Muscle layer of colon (tissue), 2 donors: ENCODE data around the gene MYL2.

Source experiments
- H3K27ac ChIP-seq: one replicate; pipeline ENCODE4 v1.7.0; 2013; ENCODE audit warnings: low read depth, mild to moderate bottlenecking, low read length, moderate library complexity
- H3K27me3 ChIP-seq, 2 donors: one replicate each; pipeline ENCODE4 v1.7.0; 2013; ENCODE audit warnings: low read length in 2 of 2, mild to moderate bottlenecking in 2 of 2; ENCODE audit not compliant: insufficient read depth in 2 of 2, control insufficient read depth in 1 of 2
- H3K36me3 ChIP-seq: one replicate; pipeline ENCODE4 v1.7.0; 2013; ENCODE audit warnings: mild to moderate bottlenecking, low read length; ENCODE audit not compliant: insufficient read depth
- H3K4me1 ChIP-seq: one replicate; pipeline ENCODE4 v1.7.0; 2013; ENCODE audit warnings: mild to moderate bottlenecking, low read length; ENCODE audit not compliant: insufficient read depth
- H3K4me3 ChIP-seq, 2 donors: one replicate each; pipeline ENCODE4 v1.7.0; 2013; ENCODE audit warnings: low read length in 2 of 2, low read depth in 1 of 2, mild to moderate bottlenecking in 1 of 2, moderate library complexity in 1 of 2
- H3K9ac ChIP-seq: one replicate; pipeline ENCODE4 v1.7.0; 2013; ENCODE audit warnings: low read length
- H3K9me3 ChIP-seq: one replicate; pipeline ENCODE4 v1.7.0; 2013; ENCODE audit warnings: mild to moderate bottlenecking, low read length
- donor health status: abdominal sarcoma.
- donor health status: Adenocarcinoma of cecum.

The MYL2 gene

DNA sequence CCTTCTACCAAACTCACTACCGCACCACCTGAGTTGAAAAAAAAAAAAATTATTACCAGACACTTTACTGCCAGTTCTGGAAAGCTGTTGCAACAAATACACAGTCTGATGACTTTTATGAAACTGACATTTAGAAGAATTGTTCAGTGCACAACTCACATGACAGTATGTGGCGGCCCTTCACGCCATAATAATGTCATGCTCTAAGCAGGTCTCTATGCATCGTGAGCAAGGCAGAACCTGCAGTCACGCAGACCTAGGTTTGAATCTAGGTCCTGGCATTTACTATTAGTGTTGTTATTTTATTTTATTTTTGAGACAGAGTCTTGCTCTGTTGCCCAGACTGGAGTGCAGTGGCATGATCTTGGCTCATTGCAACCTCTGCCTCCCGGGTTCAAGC is 8.1 kb downstream of the MYL2 start:
- Histone ChIP-seq H3K9ac (no peak overlapping the region), H3K36me3 (no peaks in the 10 kb centered on the region), H3K4me1 (no peaks in the 10 kb centered on the region), H3K4me3 (no peak overlapping the region), H3K9me3 (no peaks in the 10 kb centered on the region), H3K27me3 (no peaks in the 10 kb centered on the region), H3K27ac (no peak overlapping the region)

DNA sequence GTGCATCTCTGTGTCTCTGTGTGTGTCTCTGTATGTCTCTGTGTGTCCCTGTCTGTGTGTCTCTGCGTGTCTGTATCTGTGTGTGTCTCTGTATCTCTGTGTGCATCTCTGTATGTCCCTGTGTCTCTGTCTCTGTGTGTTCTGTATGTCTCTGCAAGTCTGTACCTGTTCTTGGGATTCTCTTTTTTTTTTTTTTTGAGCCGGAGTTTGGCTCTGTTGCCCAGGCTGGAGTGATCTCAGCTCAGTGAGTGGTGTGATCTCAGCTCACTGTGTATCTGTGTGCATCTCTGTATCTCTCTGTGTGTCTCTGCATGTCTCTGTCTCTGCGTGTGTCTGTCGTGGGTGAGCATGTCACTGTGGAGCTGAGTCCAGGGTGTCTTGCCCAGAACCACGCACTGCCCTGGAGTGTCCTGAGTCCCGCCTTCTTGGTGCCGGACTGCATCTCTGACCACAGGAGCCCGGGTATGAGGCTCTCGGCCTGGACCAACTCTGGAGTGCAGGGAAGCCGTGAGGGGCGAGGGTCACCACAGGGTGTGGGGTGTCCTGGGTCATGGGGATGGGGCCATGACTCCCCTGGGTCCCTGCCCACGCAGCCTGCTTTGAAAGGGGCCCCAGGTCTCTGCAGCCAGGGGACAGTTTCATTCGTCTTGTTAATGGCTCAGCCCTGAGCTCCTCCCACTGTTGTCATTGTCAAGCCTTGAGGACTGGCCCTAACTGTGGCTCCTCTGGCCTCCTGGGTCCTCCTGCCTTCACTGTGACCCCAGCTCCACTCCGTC is 11.8 kb downstream of the MYL2 start:
- H3K4me1 ChIP-seq: no peaks in the 10 kb centered on the region
- no peaks in the 10 kb centered on the region for H3K9me3 ChIP-seq
- H3K27me3 ChIP-seq: no peaks in the 10 kb centered on the region
- H3K27ac ChIP-seq: no peak overlapping the region
- no peaks in the 10 kb centered on the region for H3K36me3 ChIP-seq
- no peak overlapping the region for H3K9ac ChIP-seq
- no peak overlapping the region for H3K4me3 ChIP-seq

- Histone ChIP-seq H3K27me3 (no peaks in the 10 kb centered on the region), H3K27ac (no peak overlapping the region), H3K36me3 (no peaks in the 10 kb centered on the region), H3K9ac (no peak overlapping the region), H3K9me3 (no peaks in the 10 kb centered on the region), H3K4me3 (no peak overlapping the region), H3K4me1 (no peaks in the 10 kb centered on the region)
Observed at GRCh38 chr12:110907583-110907982, 12.8 kb downstream of the MYL2 start.

- Histone ChIP-seq H3K4me1 (no peaks in the 10 kb centered on the region), H3K27me3 (no peaks in the 10 kb centered on the region), H3K36me3 (no peaks in the 10 kb centered on the region), H3K27ac (no peak overlapping the region), H3K9me3 (no peaks in the 10 kb centered on the region), H3K9ac (no peak overlapping the region), H3K4me3 (no peak overlapping the region)
Observed at GRCh38 chr12:110906985-110907384, 13.4 kb downstream of the MYL2 start.

DNA sequence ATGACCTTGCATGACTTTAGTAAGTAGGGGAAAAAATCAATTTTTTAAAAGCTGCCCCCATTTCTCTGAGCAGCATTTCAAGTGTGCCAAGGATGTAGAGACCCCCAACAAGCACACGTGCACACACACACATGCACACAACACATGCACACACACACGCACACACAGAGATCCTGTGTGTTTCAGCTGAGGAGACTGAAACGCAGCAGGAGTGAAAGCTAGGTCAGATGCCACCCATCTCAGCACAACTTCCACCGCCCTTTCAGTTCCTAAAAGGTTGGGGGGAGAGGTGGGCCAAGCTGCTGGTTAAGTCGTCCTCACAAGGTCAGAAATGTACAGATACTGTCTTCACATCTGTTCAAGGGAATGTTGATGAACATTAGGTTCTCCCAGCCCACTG is 13.9 kb downstream of the MYL2 start:
- no peaks in the 10 kb centered on the region for H3K4me1 ChIP-seq

GRCh38 chr12:110906083-110906482 is 14.3 kb downstream of the MYL2 start:
- H3K9me3 ChIP-seq: no peaks in the 10 kb centered on the region
- no peaks in the 10 kb centered on the region for H3K36me3 ChIP-seq
- H3K9ac ChIP-seq: no peak overlapping the region
- no peaks in the 10 kb centered on the region for H3K4me1 ChIP-seq
- H3K4me3 ChIP-seq: no peak overlapping the region
- no peaks in the 10 kb centered on the region for H3K27me3 ChIP-seq
- no peak overlapping the region for H3K27ac ChIP-seq

More for the DNA sequence above, 13.9 kb downstream of the MYL2 start:
- no peaks in the 10 kb centered on the region for H3K36me3 ChIP-seq
- H3K27ac ChIP-seq: no peak overlapping the region
- no peak overlapping the region for H3K9ac ChIP-seq
- no peaks in the 10 kb centered on the region for H3K9me3 ChIP-seq
- no peak overlapping the region for H3K4me3 ChIP-seq
- no peaks in the 10 kb centered on the region for H3K27me3 ChIP-seq

DNA sequence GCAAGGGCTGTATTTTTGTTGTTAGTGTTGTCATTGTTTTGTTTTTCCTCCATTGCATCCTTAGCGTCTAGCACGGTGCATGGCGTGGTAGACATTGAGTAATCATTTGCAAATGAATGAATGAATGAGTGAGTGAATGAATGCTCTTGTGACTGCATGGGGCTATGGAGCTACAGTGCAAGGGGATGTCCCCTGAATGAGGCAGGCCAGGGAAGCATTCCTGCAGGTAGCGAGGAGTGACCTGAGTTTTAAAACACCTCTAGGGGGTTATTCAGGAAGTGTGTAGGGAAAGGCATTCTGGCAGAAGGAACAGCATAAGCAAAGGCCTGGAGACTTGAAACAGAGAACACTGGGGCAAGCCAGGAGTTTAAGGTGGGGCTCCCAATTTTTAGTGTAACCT is 16.9 kb downstream of the MYL2 start:
- Histone ChIP-seq H3K27me3 (no peaks in the 10 kb centered on the region), H3K4me1 (no peaks in the 10 kb centered on the region), H3K36me3 (no peaks in the 10 kb centered on the region), H3K4me3 (no peak overlapping the region), H3K9me3 (no peaks in the 10 kb centered on the region), H3K27ac (no peak overlapping the region), H3K9ac (no peak overlapping the region)

DNA sequence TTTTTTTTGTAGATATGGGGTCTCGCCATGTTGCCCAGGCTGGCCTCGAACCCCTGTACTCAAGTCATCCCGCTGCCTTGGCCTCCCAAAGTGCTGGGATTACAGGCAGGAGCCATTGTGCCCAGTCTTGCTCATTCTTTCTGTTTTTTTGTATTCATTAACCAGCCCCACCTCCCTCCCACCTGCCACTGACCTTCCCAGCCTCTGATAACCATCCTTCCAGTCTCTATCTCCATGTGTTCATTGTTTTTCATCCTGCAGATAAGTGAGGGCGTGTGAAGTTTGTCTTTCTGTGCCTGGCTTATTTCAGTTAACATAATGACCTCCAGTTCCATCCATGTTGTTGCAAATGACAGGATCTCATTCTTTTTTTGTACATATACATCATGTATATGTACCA is 19.0 kb downstream of the MYL2 start:
- H3K4me1 ChIP-seq: no peaks in the 10 kb centered on the region
- H3K4me3 ChIP-seq: no peak overlapping the region
- H3K36me3 ChIP-seq: no peaks in the 10 kb centered on the region
- no peak overlapping the region for H3K9ac ChIP-seq
- H3K27ac ChIP-seq: no peak overlapping the region
- no peaks in the 10 kb centered on the region for H3K27me3 ChIP-seq
- no peaks in the 10 kb centered on the region for H3K9me3 ChIP-seq

GRCh38 chr12:110896559-110896958 is 23.8 kb downstream of the MYL2 start:
- Histone ChIP-seq H3K9me3 (no peaks in the 10 kb centered on the region), H3K4me1 (peaks cover 4% of the 10 kb centered on the region), H3K27me3 (no peaks in the 10 kb centered on the region), H3K27ac (no peak overlapping the region), H3K9ac (no peak overlapping the region), H3K4me3 (no peak overlapping the region), H3K36me3 (no peaks in the 10 kb centered on the region)

DNA sequence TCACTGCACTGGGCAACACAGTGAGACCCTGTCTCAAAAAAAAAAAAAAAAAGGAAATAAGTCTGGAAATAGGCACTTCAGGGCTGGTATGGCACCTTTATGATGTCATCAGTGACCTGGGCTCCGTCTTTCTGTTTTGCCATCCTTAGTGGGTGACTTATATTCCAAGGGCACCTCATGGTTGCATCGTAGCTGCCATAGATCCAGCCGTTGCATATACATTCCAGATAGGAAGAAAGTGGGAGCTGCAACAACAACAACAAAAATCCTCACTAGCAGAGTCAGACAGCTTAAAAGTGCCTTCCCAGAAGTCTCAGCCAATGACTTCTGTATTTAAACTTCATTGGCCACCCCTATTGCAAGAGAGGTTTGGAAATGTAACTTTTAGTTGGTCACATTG is 26.4 kb downstream of the MYL2 start:
- Histone ChIP-seq H3K27me3 (no peaks in the 10 kb centered on the region), H3K4me1 (peaks cover 4% of the 10 kb centered on the region), H3K9ac (no peak overlapping the region), H3K4me3 (peak overlapping the region in 1 of 2 donors; percentile 26), H3K9me3 (no peaks in the 10 kb centered on the region), H3K27ac (no peak overlapping the region), H3K36me3 (no peaks in the 10 kb centered on the region)

GRCh38 chr12:110889361-110889760 is 31.0 kb downstream of the MYL2 start:
- H3K4me3 ChIP-seq: no peak overlapping the region

More at GRCh38 chr12:110889361-110889760, 31.0 kb downstream of the MYL2 start:
- Histone ChIP-seq H3K4me1 (peaks cover under 1% of the 10 kb centered on the region), H3K9me3 (no peaks in the 10 kb centered on the region), H3K27ac (no peak overlapping the region), H3K9ac (no peak overlapping the region), H3K36me3 (no peaks in the 10 kb centered on the region), H3K27me3 (no peaks in the 10 kb centered on the region)
